Mesenteric fat pad (tissue), 1 donor: Measurements from ENCODE around the gene PCDHB7. TPM values are rescaled to one million over a fixed set of nuclear protein-coding genes. Genes with fewer than 3 reads are reported as not detected.
"Not testable (repeated sequence)": the region's sequence is repeated elsewhere in the genome, so short reads cannot be mapped to it uniquely, and the experiment has no call there.

Source experiments
- DNase-seq: peaks from one replicate; pipeline ENCODE4 v3.0.0-alpha.2; 2020; ENCODE audit warnings: low spot score
- total RNA-seq: library from RNA; stranded (reverse); fragmentation: NEBNext Ultra II Directional; extraction: Animal tissue kit (Norgen Biotek cat#: 25700); gene quantifications from one replicate; pipeline ENCODE4 v1.2.1, GENCODE V29; 2021
- donor health status: DM: yes; HTN: yes; CAD: no.

Gene PCDHB7
- total RNA-seq, 1 donor from 2014 or later = 1.6 TPM

GRCh38 chr5:141223112-141223783, 50.8 kb downstream of the PCDHB7 start, which contains the start of gene PCDHB14:
Gene PCDHB14, plus strand, starts transcription at chr5:141223343. Its CDS starts 163 bp downstream, at chr5:141223506.
- DNase-seq = no peak

DNA sequence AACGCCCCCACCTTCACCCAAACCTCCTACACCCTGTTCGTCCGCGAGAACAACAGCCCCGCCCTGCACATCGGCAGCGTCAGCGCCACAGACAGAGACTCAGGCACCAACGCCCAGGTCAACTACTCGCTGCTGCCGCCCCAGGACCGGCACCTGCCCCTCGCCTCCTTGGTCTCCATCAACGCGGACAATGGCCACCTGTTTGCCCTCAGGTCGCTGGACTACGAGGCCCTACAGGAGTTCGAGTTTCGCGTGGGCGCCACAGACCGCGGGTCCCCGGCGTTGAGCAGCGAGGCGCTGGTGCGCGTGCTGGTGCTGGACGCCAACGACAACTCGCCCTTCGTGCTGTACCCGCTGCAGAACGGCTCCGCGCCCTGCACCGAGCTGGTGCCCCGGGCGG, 52.4 kb downstream of the PCDHB7 start:
- not testable (repeated sequence) for DNase-seq

GRCh38 chr5:141225421-141225820, 53.0 kb downstream of the PCDHB7 start:
- DNase-seq = not testable (repeated sequence)

Other genes with a start within 250 kb of the PCDHB7 start
- 0.61 TPM for gene PCDHAC1, start 246.3 kb upstream of the PCDHB7 start, total RNA-seq
- 1.1 TPM for gene PCDHAC2, start 206.2 kb upstream of the PCDHB7 start, total RNA-seq
- not detected for gene PCDHB1, start 121.3 kb upstream of the PCDHB7 start, total RNA-seq
- gene PCDHB2, start 78.0 kb upstream of the PCDHB7 start, total RNA-seq = 3.4 TPM
- gene PCDHB3, start 72.2 kb upstream of the PCDHB7 start, total RNA-seq = 3.6 TPM
- gene PCDHB4, start 50.8 kb upstream of the PCDHB7 start, total RNA-seq = 2.5 TPM
- 1.5 TPM for gene PCDHB5, start 37.4 kb upstream of the PCDHB7 start, total RNA-seq
- gene PCDHB6, start 22.6 kb upstream of the PCDHB7 start, total RNA-seq = 0.48 TPM
- 2.4 TPM for gene PCDHB8, start 5.1 kb downstream of the PCDHB7 start, total RNA-seq
- 1.6 TPM for gene PCDHB16, start 9.7 kb downstream of the PCDHB7 start, total RNA-seq
- 1.0 TPM for gene PCDHB9, start 14.5 kb downstream of the PCDHB7 start, total RNA-seq
- gene PCDHB10, start 19.7 kb downstream of the PCDHB7 start, total RNA-seq = 1.4 TPM
- gene PCDHB11, start 27.0 kb downstream of the PCDHB7 start, total RNA-seq = 2.0 TPM
- gene PCDHB12, start 36.1 kb downstream of the PCDHB7 start, total RNA-seq = 3.3 TPM
- 2.8 TPM for gene PCDHB13, start 41.3 kb downstream of the PCDHB7 start, total RNA-seq
- gene PCDHB14, start 50.7 kb downstream of the PCDHB7 start, total RNA-seq = 1.9 TPM
- 3.4 TPM for gene PCDHB15, start 72.8 kb downstream of the PCDHB7 start, total RNA-seq
- 0.61 TPM for gene SLC25A2, start 131.4 kb downstream of the PCDHB7 start, total RNA-seq
- 53.9 TPM for gene TAF7, start 148.1 kb downstream of the PCDHB7 start, total RNA-seq
- gene PCDHGA1, start 157.9 kb downstream of the PCDHB7 start, total RNA-seq = 0.48 TPM
- 3.7 TPM for gene PCDHGA2, start 166.1 kb downstream of the PCDHB7 start, total RNA-seq
- 2.2 TPM for gene PCDHGA3, start 171.2 kb downstream of the PCDHB7 start, total RNA-seq
- gene PCDHGB1, start 177.5 kb downstream of the PCDHB7 start, total RNA-seq = 1.3 TPM
- 4.7 TPM for gene PCDHGA4, start 182.4 kb downstream of the PCDHB7 start, total RNA-seq
- 3.1 TPM for gene PCDHGB2, start 187.3 kb downstream of the PCDHB7 start, total RNA-seq
- 2.7 TPM for gene PCDHGA5, start 191.5 kb downstream of the PCDHB7 start, total RNA-seq
- 2.7 TPM for gene PCDHGB3, start 197.6 kb downstream of the PCDHB7 start, total RNA-seq
- gene PCDHGA6, start 201.2 kb downstream of the PCDHB7 start, total RNA-seq = 3.1 TPM
- gene PCDHGA7, start 210.1 kb downstream of the PCDHB7 start, total RNA-seq = 1.9 TPM
- gene PCDHGB4, start 215.1 kb downstream of the PCDHB7 start, total RNA-seq = 3.2 TPM
- gene PCDHGA8, start 220.0 kb downstream of the PCDHB7 start, total RNA-seq = 0.87 TPM
- 5.9 TPM for gene PCDHGB5, start 225.3 kb downstream of the PCDHB7 start, total RNA-seq
- gene PCDHGA9, start 230.1 kb downstream of the PCDHB7 start, total RNA-seq = 3.9 TPM
- gene PCDHGB6, start 235.4 kb downstream of the PCDHB7 start, total RNA-seq = 5.3 TPM
- gene PCDHGA10, start 240.3 kb downstream of the PCDHB7 start, total RNA-seq = 4.2 TPM
- gene PCDHGB7, start 245.0 kb downstream of the PCDHB7 start, total RNA-seq = 8.1 TPM
- 3.1 TPM for gene PCDHGA11, start 248.4 kb downstream of the PCDHB7 start, total RNA-seq